Hepatocyte (in vitro differentiated cells): ENCODE data around the gene SEBOX. TPM values are rescaled to one million over a fixed set of nuclear protein-coding genes. Genes with fewer than 3 reads are reported as not detected.

Source experiments
- DNase-seq: peaks from one replicate; pipeline ENCODE4 v3.0.0-alpha.2; 2016; ENCODE audit warnings: low spot score
- H2AFZ ChIP-seq: fragments of 200-600 bp; sonication (generic); 2 replicates; pipeline ENCODE4 v1.6.0; 2016; ENCODE audit warnings: antibody characterized with exemption, mild to moderate bottlenecking
- H3K27ac ChIP-seq: fragments of 200-600 bp; sonication (generic); 2 replicates; pipeline ENCODE4 v1.5.1; 2016; ENCODE audit warnings: mild to moderate bottlenecking
- H3K27me3 ChIP-seq: fragments of 200-600 bp; sonication (generic); 2 replicates; pipeline ENCODE4 v1.6.1; 2016
- H3K36me3 ChIP-seq: fragments of 200-600 bp; sonication (generic); replicated peaks from 2 replicates; pipeline ENCODE4 v1.5.1; 2016; ENCODE audit warnings: low read depth; ENCODE audit not compliant: insufficient read depth
- H3K4me1 ChIP-seq: fragments of 200-600 bp; sonication (generic); 2 replicates; pipeline ENCODE4 v1.5.1; 2016; ENCODE audit warnings: mild to moderate bottlenecking, moderate library complexity; ENCODE audit not compliant: insufficient read depth
- H3K4me2 ChIP-seq: fragments of 200-600 bp; sonication (generic); 2 replicates; pipeline ENCODE4 v1.6.0; 2016
- H3K4me3 ChIP-seq: fragments of 200-600 bp; sonication (generic); 2 replicates; pipeline ENCODE4 v1.5.1; 2016; ENCODE audit warnings: mild to moderate bottlenecking
- H3K79me2 ChIP-seq: fragments of 200-600 bp; sonication (generic); 2 replicates; pipeline ENCODE4 v1.6.0; 2017; ENCODE audit warnings: mild to moderate bottlenecking
- H3K9me2 ChIP-seq: fragments of 200-600 bp; sonication (generic); replicated peaks from 2 replicates; pipeline ENCODE4 v1.6.0; 2017; ENCODE audit warnings: mild to moderate bottlenecking; ENCODE audit not compliant: insufficient read depth
- H3K9me3 ChIP-seq: fragments of 200-600 bp; sonication (generic); 2 replicates; pipeline ENCODE4 v1.5.1; 2016; ENCODE audit warnings: low read depth, mild to moderate bottlenecking
- H4K20me1 ChIP-seq: fragments of 200-600 bp; sonication (generic); 2 replicates; pipeline ENCODE4 v1.6.0; 2016; ENCODE audit warnings: mild to moderate bottlenecking; ENCODE audit not compliant: insufficient read depth, poor library complexity, severe bottlenecking
- CTCF ChIP-seq: fragments of 200-600 bp; sonication (generic); IDR thresholded peaks from 2 replicates; pipeline ENCODE4 v1.5.1; 2016; ENCODE audit warnings: antibody characterized with exemption, mild to moderate bottlenecking; ENCODE audit not compliant: poor library complexity
- EZH2 ChIP-seq: fragments of 200-600 bp; sonication (generic); IDR thresholded peaks from 2 replicates; pipeline ENCODE4 v1.6.1; 2016; ENCODE audit warnings: antibody characterized with exemption, mild to moderate bottlenecking, borderline replicate concordance
- EZH2phosphoT487 ChIP-seq: fragments of 200-600 bp; sonication (generic); IDR thresholded peaks from one replicate; pipeline ENCODE4 v1.6.1; 2018; ENCODE audit warnings: antibody characterized with exemption, mild to moderate bottlenecking, low read depth, moderate library complexity; ENCODE audit not compliant: unreplicated experiment, severe bottlenecking
- WGBS: methylation state at CpG from one replicate; pipeline ENCODE4 v1.1.6; 2016; ENCODE audit warnings: low lambda C conversion rate; ENCODE audit errors: missing lambda C conversion rate; 5-methylcytosine and 5-hydroxymethylcytosine counted together
- polyA plus RNA-seq: library from polyadenylated mRNA; unstranded; fragments of >200 nt; fragmentation: Nextera tagmentation; extraction: Ambion mirVana; gene quantifications from 2 replicates; pipeline ENCODE4 v1.2.1, GENCODE V29; 2016
- total RNA-seq: library from RNA; depleted of rRNA; stranded (reverse); fragments of >200 nt; gene quantifications from 2 replicates; pipeline ENCODE4 v1.2.3, GENCODE V29; 2014

The SEBOX gene
- total and polyA plus RNA-seq, 2 experiments from 2014 or later, result not detected

GRCh38 chr17:28331891-28332420 lies 33.0 kb downstream of the SEBOX start:
- H3K27me3 ChIP-seq, result no peaks in the 10 kb centered on the region
- 92% methylated on average over 6 of the region's 6 CpGs for WGBS
- no peaks in the 10 kb centered on the region for H4K20me1 ChIP-seq
- H3K36me3 ChIP-seq, result no peaks in the 10 kb centered on the region
- H3K4me1 ChIP-seq, result peaks cover 18% of the 10 kb centered on the region
- no peak for DNase-seq
- peak overlapping the region; percentile 44 for H3K27ac ChIP-seq
- no peak overlapping the region for H3K4me2 ChIP-seq
- TF ChIP-seq EZH2phosphoT487 (no peak), CTCF (no peak), EZH2 (no peak)
- no peak overlapping the region for H3K4me3 ChIP-seq
- peaks cover 37% of the 10 kb centered on the region for H3K79me2 ChIP-seq
- H3K9me2 ChIP-seq, result no peaks in the 10 kb centered on the region
- H2AFZ ChIP-seq, result no peak overlapping the region
- H3K9me3 ChIP-seq, result no peaks in the 10 kb centered on the region

GRCh38 chr17:28330671-28331070 lies 34.3 kb downstream of the SEBOX start:
- Histone ChIP-seq H3K27ac (no peak overlapping the region), H3K79me2 (peaks cover 35% of the 10 kb centered on the region), H3K9me3 (no peaks in the 10 kb centered on the region), H2AFZ (no peak overlapping the region), H3K36me3 (no peaks in the 10 kb centered on the region), H3K27me3 (no peaks in the 10 kb centered on the region), H3K9me2 (no peaks in the 10 kb centered on the region), H4K20me1 (no peaks in the 10 kb centered on the region), H3K4me2 (no peak overlapping the region), H3K4me1 (peaks cover 13% of the 10 kb centered on the region), H3K4me3 (no peak overlapping the region)
- TF ChIP-seq EZH2phosphoT487 (no peak), CTCF (no peak), EZH2 (no peak)
- DNase-seq, result no peak
- 98% methylated on average over 5 of the region's 5 CpGs for WGBS

- Histone ChIP-seq H3K4me3 (no peak overlapping the region), H3K79me2 (peaks cover 41% of the 10 kb centered on the region), H3K9me2 (no peaks in the 10 kb centered on the region), H3K27ac (no peak overlapping the region), H2AFZ (no peak overlapping the region), H3K4me2 (no peak overlapping the region), H3K27me3 (no peaks in the 10 kb centered on the region), H3K9me3 (no peaks in the 10 kb centered on the region), H3K36me3 (no peaks in the 10 kb centered on the region), H4K20me1 (no peaks in the 10 kb centered on the region), H3K4me1 (peaks cover 7% of the 10 kb centered on the region)
- 74% methylated on average over 4 of the region's 4 CpGs for WGBS
- no peak for DNase-seq
- TF ChIP-seq EZH2 (no peak), CTCF (no peak), EZH2phosphoT487 (no peak)
Observed at GRCh38 chr17:28328325-28328724, 36.7 kb downstream of the SEBOX start.
